Measurements from ENCODE around the gene IWS1. TPM values are rescaled to one million over a fixed set of nuclear protein-coding genes. Genes with fewer than 3 reads are reported as not detected.

Gene IWS1
- total and polyA plus RNA-seq, 10 of the 15 experiments (the other 5 are each of a cell fraction or from before 2014, with no cell fraction given) = 21.9 to 68.9 (median 45.8) TPM

- no TSS peak for BruUV-seq (replicated peaks)
- Histone ChIP-seq H4K20me1 (ENCODE audit: control insufficient read depth, insufficient read depth) (no peaks in the 10 kb centered on the region), H3K4me2 (ENCODE audit: control insufficient read depth, insufficient read depth) (no peak overlapping the region), H3K9me3 (replicated peaks; ENCODE audit: control insufficient read depth, insufficient read depth, low read length) (no peaks in the 10 kb centered on the region; the same call in 2 of the 3 replicates), H3K4me3 (no peak overlapping the region), H3K9ac (ENCODE audit: control insufficient read depth, insufficient read depth, low read length) (no peak overlapping the region), H3K27ac (ENCODE audit: control insufficient read depth, insufficient read depth) (no peak overlapping the region), H3K27me3 (replicated peaks in 1 of 2; ENCODE audit: control insufficient read depth in 2 of 2, insufficient read depth in 2 of 2, low read length in 1 of 2) (no peaks in the 10 kb centered on the region; a peak in 2 of 4 replicates), H3K36me3 (ENCODE audit: control insufficient read depth in 2 of 2, insufficient read depth in 2 of 2, low read length in 1 of 2) (no peaks in the 10 kb centered on the region), H3K4me1 (ENCODE audit: control insufficient read depth, insufficient read depth, low read length) (peaks cover 17% of the 10 kb centered on the region), H3K79me2 (ENCODE audit: control insufficient read depth, insufficient read depth, low read length) (no peaks in the 10 kb centered on the region), H2AFZ (ENCODE audit: control insufficient read depth, low read depth, low read length) (no peak overlapping the region)
- ChIA-PET POLR2A (no interaction called here), CTCF (interaction anchor here (0.6 to 1.9 kb wide), 4 partner anchors 8 to 84 kb away, joined by 3 to 7 read pairs (median 4); no protein-coding TSS in a partner anchor), RAD21 (ENCODE audit: unreplicated experiment) (interaction anchor here (1.4 kb wide), 1 partner anchor 84 kb away, joined by 3 read pairs; no protein-coding TSS in a partner anchor), SMC1A (ENCODE audit: uncharacterized antibody, unreplicated experiment) (interaction anchor here (0.7 to 1.1 kb wide), 3 partner anchors 9 to 40 kb away, joined by 3 to 4 read pairs (median 4); partner anchors contain the start of gene IWS1)
- in situ Hi-C loops (cut with MboI) (no loop called here), intact Hi-C loops (cut with micrococcal nuclease; ENCODE audit: unreplicated experiment) (no loop called here)
- 81% methylated on average over 10 of the region's 10 CpGs for WGBS (ENCODE audit: insufficient coverage, insufficient replicate concordance, low lambda C conversion rate, missing lambda C conversion rate)
- ATAC-seq (no peak), DNase-seq (ENCODE audit: low read depth, low spot score) (no peak), FAIRE-seq (no peak)
- TF ChIP-seq BACH1 (IDR thresholded peaks at IDR 0.05; ENCODE audit: borderline replicate concordance) = no peak
- no peak for TF ChIP-seq NRF1 (conservative IDR thresholded peaks at IDR 0.05; ENCODE audit: low read depth, low read length)
- TF ChIP-seq NR2F1 (conservative IDR thresholded peaks at IDR 0.05) = no peak
- no peak for TF ChIP-seq YBX1 (IDR thresholded peaks at IDR 0.05)
- TF ChIP-seq, protein P1, sequence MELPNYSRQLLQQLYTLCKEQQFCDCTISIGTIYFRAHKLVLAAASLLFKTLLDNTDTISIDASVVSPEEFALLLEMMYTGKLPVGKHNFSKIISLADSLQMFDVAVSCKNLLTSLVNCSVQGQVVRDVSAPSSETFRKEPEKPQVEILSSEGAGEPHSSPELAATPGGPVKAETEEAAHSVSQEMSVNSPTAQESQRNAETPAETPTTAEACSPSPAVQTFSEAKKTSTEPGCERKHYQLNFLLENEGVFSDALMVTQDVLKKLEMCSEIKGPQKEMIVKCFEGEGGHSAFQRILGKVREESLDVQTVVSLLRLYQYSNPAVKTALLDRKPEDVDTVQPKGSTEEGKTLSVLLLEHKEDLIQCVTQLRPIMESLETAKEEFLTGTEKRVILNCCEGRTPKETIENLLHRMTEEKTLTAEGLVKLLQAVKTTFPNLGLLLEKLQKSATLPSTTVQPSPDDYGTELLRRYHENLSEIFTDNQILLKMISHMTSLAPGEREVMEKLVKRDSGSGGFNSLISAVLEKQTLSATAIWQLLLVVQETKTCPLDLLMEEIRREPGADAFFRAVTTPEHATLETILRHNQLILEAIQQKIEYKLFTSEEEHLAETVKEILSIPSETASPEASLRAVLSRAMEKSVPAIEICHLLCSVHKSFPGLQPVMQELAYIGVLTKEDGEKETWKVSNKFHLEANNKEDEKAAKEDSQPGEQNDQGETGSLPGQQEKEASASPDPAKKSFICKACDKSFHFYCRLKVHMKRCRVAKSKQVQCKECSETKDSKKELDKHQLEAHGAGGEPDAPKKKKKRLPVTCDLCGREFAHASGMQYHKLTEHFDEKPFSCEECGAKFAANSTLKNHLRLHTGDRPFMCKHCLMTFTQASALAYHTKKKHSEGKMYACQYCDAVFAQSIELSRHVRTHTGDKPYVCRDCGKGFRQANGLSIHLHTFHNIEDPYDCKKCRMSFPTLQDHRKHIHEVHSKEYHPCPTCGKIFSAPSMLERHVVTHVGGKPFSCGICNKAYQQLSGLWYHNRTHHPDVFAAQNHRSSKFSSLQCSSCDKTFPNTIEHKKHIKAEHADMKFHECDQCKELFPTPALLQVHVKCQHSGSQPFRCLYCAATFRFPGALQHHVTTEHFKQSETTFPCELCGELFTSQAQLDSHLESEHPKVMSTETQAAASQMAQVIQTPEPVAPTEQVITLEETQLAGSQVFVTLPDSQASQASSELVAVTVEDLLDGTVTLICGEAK (IDR thresholded peaks at IDR 0.05; ENCODE audit: borderline replicate concordance) = no peak
Measured at GRCh38 chr2:127566576-127566975, 40.3 kb upstream of the IWS1 start.

All from GM12878 (cell line).